DMS114 treated with DMSO at 0.1 percent for 48 hours (cell line): ENCODE data around the gene MRPL27.

Experiments
- DNase-seq: peaks from one replicate; lab custom pipeline; 2025; ENCODE audit not compliant: unreplicated experiment; lab: John Stamatoyannopoulos, UW

MRPL27 gene

GRCh38 chr17:50388728-50389127, 15.7 kb upstream of the MRPL27 start:
- no peak for DNase-seq

GRCh38 chr17:50386510-50386909, 13.5 kb upstream of the MRPL27 start:
- no peak for DNase-seq

DNA sequence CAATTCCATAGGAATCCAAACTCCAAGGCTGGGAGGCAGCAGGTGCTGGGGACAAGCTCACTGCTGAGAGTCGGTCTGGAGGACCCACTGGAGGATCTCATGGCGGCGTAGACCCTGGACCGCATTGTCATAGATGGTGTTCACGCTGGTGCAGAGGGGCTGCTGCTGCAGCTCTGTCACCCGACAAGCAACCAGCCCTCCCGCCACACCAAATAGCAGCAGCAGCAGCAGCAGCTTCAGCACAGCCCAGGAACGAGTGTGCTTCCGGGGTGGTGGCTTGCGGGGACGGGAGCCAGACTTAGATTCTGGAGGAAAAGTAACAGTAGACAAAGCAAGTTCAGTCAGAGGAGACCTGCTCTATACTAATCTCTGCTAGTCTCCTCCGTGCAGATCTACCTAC, 9.9 kb upstream of the MRPL27 start:
- no peak for DNase-seq

DNA sequence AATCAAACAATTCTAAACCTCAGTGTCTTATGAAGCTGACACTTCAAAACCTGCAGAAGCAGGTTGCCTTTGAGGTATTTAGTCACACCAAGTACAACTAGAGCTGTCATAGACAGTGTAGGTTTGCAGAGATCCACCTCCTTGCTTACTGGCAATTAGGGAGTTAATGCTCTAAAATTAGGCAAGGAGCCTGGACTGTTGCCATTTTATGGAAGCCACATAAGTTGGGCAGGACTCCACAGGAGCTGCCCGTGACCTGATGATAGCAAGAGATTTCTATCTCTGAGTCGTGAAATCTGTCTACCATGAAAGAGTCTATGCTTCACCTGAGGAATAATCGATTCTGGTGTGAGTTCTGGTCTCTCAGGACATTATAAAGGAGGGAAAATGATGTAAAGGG, 8.9 kb upstream of the MRPL27 start:
- no peak for DNase-seq

DNA sequence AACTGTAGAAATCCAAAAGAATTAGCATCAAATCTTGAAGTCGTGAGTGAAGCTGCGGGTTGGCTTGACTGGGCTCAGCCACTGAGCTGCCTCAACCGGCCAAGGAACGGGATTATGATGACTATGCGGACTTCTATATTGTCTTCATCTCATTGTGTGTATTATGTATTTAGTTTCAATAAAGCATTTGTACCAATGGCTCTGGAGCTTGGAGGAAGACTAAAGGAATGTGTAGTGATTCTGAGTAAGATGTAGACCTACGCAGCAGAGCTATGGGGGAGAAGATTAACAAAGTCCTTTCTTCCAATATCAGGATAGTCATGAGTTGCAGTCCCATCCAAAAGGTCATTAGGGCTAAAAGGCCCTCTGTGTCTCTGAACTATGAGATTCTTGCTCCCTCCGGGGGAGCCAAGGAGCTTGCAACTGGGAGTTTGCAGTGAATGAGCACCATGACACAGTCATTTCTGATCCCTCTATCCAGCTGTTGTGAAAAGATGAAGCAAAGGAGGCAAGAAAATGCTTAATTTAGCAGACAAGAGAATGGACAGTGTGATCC, 8.4 kb upstream of the MRPL27 start:
- no peak for DNase-seq

GRCh38 chr17:50380369-50381259, 7.6 kb upstream of the MRPL27 start:
- no peak for DNase-seq

DNA sequence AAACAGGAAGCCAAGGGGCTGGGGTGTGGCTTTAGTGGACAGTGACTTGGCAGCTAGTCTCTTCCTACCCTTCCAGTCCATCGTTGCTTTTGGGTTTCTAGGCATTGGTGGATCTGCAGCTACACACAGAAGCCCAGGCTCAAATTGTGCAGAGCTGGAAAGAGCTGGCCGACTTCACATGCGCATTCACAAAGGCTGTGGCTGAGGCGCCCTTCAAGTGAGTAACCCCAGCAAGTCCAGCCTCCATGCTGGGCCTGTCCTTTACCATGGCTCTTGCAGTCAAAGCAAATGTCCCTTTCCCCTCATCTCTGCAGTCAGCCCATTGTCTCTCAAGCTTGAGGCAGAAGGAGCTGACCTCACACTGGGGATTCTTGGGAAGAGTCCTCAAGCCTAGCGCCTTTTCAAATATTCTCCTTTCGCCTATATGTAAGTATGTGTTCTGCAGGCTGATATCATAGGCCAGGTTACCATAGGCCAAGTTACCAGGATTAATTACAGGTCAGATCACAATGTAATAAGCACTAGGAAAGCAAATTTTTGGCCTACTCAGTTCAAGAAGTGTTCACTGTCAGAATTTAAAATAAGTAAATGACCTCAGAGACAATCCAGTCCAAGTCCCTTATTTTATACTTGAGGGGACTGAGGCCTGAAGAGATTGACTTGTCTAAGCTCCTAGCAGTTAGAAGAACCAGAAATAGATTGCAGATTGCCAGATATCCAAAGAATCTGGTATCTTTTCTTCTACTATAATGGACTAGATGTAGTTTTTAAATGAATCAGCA, 6.6 kb upstream of the MRPL27 start:
- no peak for DNase-seq

DNA sequence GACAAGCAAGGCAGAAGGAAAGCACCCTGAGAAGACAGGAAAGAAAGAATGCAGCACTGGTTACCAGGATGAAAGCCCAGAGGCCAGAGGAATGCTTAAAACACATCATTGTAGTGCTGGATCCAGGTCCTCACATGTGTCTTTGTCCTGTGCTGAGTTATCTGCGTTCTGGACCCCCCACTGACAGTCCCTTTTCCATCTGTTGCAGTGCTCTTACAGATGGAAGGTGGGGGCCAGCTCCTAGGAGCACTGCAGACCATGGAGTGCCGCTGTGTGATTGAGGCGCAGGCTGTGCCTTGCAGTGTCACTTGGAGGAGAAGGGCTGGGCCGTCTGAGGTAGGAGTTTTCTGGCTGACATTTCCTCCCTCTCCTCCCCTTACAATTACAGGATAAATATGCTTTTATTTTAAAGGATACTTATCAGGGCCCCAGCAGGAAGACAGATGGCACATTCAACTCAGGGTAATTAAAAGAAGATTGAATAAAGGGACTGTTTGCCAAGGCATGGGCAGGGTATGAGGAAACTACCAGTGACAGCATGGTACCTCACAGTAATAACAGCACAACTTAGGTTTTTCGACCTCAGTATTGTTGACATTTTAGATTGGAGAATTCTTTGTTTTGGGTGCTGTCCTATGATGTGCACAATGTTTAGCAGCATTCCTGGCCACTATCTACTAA, 3.0 kb upstream of the MRPL27 start:
- no peak for DNase-seq

DNA sequence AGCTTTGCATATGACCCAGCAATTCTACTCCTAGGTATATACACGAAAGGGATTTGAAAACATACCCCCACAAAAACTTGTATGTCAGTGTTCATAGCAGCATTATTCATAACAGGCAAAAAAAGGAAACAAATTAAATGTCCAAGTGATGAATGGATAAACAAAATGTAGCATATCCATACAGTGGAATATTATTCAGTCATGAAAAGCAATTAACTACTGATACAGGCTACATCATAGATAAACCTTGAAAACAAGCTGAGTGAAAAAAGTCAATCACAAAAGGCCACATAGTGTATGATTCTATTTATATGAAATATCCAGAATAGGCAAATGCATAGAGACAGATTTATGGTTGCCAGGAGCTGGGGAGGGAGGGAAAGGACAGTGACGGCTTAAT, 721 bp upstream of the MRPL27 start:
- no peak for DNase-seq

DNA sequence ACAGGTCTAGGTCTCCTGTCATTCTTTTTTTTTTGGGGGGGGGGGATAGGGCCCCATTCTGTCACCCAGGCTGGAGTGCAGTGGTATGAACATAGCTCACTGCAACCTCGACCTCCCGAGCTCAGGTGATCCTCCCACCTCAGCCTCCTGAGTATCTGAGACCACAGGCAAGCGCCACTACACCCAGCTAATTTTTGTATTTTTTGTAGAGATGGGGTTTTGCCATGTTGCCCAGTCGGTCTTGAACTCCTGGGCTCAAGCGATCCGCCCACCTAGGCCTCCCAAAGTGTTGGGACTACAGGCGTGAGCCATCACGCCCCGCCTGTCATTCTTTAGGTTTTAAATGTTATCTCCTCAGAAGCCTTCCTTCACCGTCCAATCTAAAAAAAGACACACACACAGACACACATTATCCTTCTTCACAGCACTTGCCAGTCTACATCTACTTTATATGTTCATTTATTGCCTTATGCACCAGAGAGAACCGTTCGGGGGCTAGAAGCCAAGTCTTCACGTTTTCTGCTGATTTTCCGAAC, 694 bp downstream of the MRPL27 start:
- DNase-seq = no peak

DNA sequence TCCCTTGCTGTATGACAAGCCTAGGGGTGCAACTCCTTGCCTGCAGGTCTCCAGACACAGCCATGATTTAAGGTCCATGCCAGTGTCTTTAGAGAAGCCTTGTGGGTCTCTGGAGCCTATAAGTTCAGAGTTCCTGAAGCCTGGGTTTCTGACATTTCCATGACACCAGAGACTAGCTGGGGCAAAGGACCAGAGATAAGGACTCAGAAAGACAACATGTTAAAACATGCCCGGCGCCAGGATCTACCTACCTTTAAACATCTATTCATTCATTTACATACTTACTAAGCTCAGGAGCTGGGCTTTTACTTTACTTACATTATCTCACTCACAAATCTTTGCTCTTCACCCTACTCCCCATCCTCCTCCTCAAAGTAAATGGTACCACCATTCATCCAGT, 1.5 kb downstream of the MRPL27 start:
- no peak for DNase-seq

DNA sequence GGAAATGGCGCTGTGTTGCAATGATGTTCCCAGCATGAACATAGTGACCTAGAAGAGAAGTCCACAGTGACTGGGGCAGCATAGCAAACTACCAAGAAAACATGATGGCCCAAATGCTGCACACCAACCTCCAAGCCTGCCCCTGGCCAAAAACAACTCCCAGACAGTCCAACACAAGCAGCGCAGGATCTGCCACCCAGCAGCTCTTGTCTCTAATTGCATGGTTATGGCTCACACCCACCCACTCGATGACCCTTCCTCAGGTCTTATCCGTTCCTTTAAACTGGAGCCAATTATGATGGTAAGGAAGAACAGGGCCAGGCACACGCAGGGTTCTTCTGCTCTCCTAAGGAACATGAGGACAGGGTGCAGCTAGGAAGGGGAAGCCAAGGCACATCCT, 2.9 kb downstream of the MRPL27 start:
- no peak for DNase-seq

DNA sequence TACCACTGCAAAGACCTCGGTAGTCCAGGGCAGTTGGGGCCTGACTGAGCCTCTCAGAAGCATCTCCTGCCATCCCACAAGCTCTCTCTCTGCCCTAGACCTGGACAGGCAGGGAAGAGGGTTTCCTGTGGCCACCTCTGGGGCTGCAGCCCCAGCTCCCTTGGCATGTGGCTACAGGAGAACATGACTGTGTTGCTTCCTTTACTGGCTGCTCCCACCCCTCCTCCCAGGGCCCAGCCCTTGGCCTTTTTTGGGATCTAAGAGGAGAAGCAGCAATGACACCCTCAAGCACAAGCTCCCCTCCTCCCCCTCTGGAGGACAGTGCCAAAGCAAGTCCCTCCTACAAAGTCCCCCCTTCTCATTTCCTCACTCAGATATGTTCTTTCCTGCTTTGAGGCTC, 5.6 kb downstream of the MRPL27 start:
- DNase-seq = no peak

DNA sequence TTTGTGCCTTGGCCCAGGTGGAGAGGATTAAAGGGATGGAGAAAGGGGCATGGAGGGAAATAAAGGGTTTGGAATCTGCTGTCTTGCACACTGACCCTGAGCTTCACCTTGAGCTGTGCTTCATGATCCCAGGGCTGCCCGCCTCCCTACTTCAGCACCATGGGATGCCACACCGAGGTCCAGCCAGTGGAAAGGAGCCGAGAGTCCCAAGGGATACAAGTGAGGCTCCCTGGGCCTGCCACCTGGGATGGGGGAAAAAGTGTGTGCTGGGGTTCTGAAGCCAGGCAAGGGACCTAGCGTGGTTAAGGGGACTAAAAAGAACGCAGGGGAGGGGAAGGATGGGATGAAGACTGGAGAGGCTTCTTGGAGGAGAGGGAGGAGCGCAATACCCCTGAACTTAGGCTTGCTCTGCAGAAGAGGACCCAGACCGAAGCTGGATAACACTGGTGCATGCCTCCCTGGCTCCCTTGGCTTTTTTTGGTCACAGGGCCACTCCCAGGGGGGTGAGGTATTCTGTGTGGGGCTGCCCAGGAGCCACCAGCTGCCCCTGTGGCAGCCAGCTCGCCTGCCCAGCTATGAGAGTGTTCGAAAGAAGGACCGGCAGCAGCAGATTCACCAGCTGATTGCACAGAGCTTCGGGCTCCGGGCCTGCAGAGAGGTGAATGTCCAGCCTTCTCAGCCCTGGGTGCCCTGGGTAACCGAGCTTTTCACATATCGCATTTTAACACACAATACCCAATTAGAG, 7.2 kb downstream of the MRPL27 start:
- no peak for DNase-seq

DNA sequence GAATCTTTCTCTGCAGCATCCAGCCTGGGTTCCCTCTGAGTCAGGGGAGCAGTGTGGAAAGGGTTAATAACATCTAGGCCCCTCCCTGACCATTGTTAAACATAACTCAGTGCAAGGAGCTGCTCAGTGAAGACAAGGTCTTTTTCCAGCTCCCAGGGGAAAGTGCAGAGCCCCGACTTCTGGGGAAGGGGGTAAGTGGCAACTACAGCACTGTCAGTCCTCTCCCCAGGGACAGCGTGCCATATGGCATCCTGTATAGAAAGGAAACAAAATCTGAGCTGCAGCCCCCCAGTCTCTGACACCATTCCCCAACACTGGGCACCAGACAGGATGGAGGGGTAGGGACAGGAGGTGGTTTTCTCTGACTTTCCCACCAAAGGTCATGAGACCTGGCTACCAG, 7.8 kb downstream of the MRPL27 start:
- no peak for DNase-seq

- no peak for DNase-seq
Observed at GRCh38 chr17:50364715-50365114, 8.3 kb downstream of the MRPL27 start.

GRCh38 chr17:50364061-50364458, 8.9 kb downstream of the MRPL27 start:
- DNase-seq = no peak

DNA sequence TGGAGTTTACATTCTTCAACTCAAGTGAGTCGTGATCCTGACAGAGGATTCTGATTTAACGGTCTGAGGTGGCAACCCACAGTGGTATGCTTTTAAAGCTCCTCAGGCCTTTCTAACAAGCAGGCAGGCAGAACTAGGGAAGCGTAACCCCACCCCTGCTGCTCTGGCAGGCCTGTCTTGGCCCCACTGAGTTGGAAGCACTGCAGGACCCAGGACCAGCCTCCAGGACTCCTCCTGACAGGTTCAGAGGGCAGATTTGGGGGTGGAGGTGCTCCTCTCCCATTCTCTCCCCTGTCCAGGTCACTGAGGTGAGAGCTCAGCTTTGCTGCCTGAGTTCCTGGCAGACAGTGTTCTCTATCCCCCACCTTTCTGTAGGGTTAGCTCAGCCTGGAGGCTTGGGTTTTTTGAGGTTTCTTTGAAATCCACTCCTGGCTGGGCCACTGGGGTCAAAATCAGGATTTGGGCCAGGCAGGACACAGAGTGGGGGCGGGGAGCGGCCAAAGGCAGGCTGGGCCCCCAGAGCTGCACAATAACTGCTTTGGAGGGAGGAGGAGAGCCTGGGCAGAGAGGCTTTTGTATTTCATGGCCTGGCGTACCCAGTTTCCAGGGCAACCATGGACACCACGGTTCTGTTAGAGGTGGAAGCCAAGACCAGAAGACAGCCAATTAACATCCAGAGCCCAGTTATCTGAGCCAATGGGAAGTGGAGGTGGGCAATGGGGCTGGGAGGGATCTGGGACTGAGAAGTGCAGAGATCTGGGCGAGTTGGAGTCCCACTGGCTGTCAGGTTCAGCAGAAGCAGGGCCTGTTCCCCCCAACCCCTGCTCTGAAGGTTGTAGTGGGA, 9.5 kb downstream of the MRPL27 start:
- DNase-seq = no peak

- no peak for DNase-seq
Observed at GRCh38 chr17:50362661-50363060, 10.3 kb downstream of the MRPL27 start.
